Measurements from ENCODE around the gene NUTF2. TPM values are rescaled to one million over a fixed set of nuclear protein-coding genes. Genes with fewer than 3 reads are reported as not detected.

Gene NUTF2
- total and polyA plus RNA-seq, 2 of the 8 experiments (the other 6 are each of a cell fraction or from before 2014, with no cell fraction given) = 219 to 377 TPM

GRCh38 chr16:67882374-67883145, 35.8 kb downstream of the NUTF2 start (continued):
- TF ChIP-seq CHD7 (IDR thresholded peaks at IDR 0.05; ENCODE audit: insufficient replicate concordance, low read length) (no peak), TCF12 (IDR thresholded peaks at IDR 0.05; ENCODE audit: low read depth, low read length) (no peak), SP1 (IDR thresholded peaks at IDR 0.05; ENCODE audit: low read depth, low read length) (no peak), CTBP2 (IDR thresholded peaks at IDR 0.05; ENCODE audit: borderline replicate concordance, insufficient read depth, insufficient read length, low read length) (no peak), TEAD4 (IDR thresholded peaks at IDR 0.05; ENCODE audit: low read depth, low read length) (no peak), NANOG (IDR thresholded peaks at IDR 0.05; ENCODE audit: insufficient read depth, low read depth, low read length, poor library complexity, severe bottlenecking) (no peak), CHD2 (IDR thresholded peaks at IDR 0.05; ENCODE audit: low read length) (no peak), NRF1 (IDR thresholded peaks at IDR 0.05; ENCODE audit: low read depth, low read length) (no peak), RNF2 (IDR thresholded peaks at IDR 0.05; ENCODE audit: borderline replicate concordance, low read depth, low read length, missing control alignments, poor library complexity, severe bottlenecking) (no peak), SIN3A (conservative IDR thresholded peaks at IDR 0.05 in 1 of 2, IDR thresholded peaks at IDR 0.05 in 1 of 2; ENCODE audit: low read depth in 1 of 2, low read length in 2 of 2) (no peak)
